ENCODE results near the gene OXTR.

The OXTR gene

DNA sequence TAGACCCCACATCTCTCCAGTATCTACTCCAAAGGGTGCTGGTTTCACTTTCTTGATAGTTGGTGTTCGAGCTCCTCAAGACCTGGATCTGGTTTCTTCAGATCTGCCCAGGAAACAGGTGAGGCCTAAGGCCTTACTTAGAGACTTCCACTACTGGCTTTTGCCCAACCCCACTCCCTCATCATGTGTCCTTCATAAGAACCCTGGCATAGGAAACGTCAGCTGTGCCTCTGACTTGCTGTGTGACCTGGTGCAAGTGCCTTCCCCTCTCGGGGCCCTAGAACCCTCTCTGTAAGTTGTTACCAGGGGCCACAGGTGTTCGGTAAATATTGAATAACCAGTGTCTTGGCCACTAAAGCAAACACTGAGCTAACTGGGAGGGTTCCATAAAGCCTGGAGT, 3.9 kb downstream of the OXTR start:
- POLR2A ChIA-PET: no interaction called here
- CTCF ChIA-PET: interaction anchor here (1.0 to 2.4 kb wide), 5 partner anchors 11 to 222 kb away, joined by 3 to 9 read pairs (median 4); no protein-coding TSS in a partner anchor
- TF ChIP-seq, protein P1, sequence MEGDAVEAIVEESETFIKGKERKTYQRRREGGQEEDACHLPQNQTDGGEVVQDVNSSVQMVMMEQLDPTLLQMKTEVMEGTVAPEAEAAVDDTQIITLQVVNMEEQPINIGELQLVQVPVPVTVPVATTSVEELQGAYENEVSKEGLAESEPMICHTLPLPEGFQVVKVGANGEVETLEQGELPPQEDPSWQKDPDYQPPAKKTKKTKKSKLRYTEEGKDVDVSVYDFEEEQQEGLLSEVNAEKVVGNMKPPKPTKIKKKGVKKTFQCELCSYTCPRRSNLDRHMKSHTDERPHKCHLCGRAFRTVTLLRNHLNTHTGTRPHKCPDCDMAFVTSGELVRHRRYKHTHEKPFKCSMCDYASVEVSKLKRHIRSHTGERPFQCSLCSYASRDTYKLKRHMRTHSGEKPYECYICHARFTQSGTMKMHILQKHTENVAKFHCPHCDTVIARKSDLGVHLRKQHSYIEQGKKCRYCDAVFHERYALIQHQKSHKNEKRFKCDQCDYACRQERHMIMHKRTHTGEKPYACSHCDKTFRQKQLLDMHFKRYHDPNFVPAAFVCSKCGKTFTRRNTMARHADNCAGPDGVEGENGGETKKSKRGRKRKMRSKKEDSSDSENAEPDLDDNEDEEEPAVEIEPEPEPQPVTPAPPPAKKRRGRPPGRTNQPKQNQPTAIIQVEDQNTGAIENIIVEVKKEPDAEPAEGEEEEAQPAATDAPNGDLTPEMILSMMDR (IDR thresholded peaks at IDR 0.05; ENCODE audit: control extremely low read depth, extremely low read depth, low read depth, missing control alignments): no peak

DNA sequence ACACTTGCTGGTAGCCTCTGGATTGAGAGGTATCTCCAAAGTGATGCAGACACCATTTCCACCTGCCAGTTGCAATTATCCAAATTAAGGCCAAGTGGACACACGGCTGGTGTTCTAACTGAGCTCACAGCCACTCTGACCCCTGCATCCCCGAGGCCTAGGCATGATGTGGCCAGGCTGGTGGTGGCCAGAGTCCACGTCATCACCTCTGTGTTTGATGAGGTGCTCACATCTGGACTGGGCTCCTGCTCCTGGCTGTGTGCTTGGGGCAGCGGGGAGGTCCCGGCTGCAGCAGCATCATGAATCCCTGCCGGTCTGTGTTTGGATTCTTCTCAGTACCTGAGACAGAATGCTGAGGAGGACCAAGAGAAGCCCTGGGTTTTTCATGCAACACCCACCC, 4.9 kb downstream of the OXTR start:
- no peak for DNase-seq (ENCODE audit: extremely low spot score)
- TF ChIP-seq, protein P1 (IDR thresholded peaks at IDR 0.05; ENCODE audit: control extremely low read depth, extremely low read depth, low read depth, missing control alignments): no peak
- ChIA-PET POLR2A (no interaction called here), CTCF (interaction anchor here (1.4 kb wide), 1 partner anchor 9 kb away, joined by 4 read pairs; no protein-coding TSS in a partner anchor)

More for the DNA sequence above, 3.9 kb downstream of the OXTR start:
- DNase-seq (ENCODE audit: extremely low spot score): no peak

DNA sequence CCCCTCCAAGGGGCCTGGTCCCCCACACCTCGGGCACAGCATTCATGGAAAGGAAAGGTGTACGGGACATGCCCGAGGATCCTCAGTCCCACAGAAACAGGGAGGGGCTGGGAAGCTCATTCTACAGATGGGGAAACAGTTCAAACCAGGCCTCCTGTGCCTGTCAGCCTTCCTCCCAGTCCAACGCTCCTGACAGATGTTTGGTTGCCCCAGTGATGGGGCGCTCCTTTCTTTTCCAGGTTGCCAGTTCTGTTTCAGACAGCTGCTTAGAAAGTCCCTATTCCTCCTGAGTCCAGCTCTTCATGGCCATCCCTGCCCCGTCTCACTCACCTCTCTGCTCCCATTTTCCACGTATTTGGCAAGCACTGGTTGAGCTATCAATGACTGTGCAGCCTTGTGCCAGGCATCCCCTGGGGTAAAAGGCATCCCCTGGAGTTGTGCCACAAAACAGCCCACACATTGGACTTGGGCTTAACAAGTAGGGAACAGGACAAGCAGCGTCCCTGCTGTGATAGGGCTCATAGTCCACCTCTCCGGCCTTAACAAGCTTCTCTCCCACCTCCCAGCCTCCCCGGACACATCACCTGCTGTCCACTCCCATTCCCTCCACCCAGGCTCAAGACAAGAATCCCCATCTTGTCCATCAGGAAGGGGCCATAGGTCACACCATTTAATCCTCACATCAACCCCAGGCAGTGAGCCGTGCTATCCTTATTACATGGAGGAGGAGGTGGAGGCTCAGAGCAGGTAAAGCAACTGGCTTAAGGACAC, 6.6 kb downstream of the OXTR start:
- CTCF ChIA-PET: interaction anchor here (1.0 to 2.2 kb wide), 3 partner anchors 9 to 49 kb away, joined by 3 to 5 read pairs (median 3); no protein-coding TSS in a partner anchor
- TF ChIP-seq, protein P1 (IDR thresholded peaks at IDR 0.05; ENCODE audit: control extremely low read depth, extremely low read depth, low read depth, missing control alignments): no peak
- no peak for DNase-seq (ENCODE audit: extremely low spot score)
- POLR2A ChIA-PET: no interaction called here

DNA sequence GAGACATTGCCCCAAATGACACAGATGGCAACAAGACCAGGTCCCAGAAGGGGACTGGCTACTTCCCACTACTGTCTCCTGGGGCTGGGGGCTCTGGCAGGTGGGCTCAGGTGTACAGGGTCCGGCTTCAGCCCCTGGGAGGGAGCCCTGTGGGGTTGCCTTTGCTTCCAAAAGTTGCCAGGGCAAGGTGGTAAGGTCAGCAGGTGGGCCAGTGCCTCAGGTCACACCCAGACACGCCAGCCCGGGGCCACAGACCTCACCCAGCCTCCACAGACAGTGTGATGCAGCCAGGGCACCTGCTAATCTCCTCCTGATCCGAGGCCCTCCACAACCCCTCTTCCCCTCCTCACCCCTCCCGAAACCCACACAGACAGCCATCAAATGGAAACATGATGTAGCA, 7.5 kb downstream of the OXTR start:
- ChIA-PET CTCF (interaction anchor here (1.0 to 2.2 kb wide), 3 partner anchors 8 to 48 kb away, joined by 3 to 5 read pairs (median 3); no protein-coding TSS in a partner anchor), POLR2A (no interaction called here)
- no peak for DNase-seq (ENCODE audit: extremely low spot score)
- TF ChIP-seq, protein P1 (IDR thresholded peaks at IDR 0.05; ENCODE audit: control extremely low read depth, extremely low read depth, low read depth, missing control alignments): no peak

DNA sequence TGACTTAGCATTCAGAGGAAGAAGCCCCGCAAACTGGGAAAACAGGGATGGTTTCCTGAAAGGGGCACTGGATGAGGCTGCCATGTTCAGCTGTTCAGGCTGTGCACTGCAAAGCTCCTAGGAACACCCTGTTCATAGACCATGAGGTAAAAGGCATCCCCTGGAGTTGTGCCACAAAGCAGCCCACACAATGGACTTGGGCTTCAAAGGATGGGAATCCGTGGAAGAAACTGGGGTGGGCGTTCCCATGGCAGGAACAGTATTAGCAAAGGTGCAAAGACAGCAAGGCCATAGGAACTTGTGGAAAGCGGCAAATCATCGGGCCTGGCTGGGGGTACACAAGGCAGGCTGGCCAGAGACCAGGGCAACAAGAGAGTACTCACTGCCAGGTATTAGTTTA, 8.9 kb downstream of the OXTR start:
- ChIA-PET POLR2A (no interaction called here), CTCF (interaction anchor here (1.6 to 3.9 kb wide), 2 partner anchors 9 kb away, joined by 5 to 33 read pairs; partner anchors contain the start of gene OXTR)
- DNase-seq (ENCODE audit: extremely low spot score): no peak
- TF ChIP-seq, protein P1 (IDR thresholded peaks at IDR 0.05; ENCODE audit: control extremely low read depth, extremely low read depth, low read depth, missing control alignments): no peak

DNA sequence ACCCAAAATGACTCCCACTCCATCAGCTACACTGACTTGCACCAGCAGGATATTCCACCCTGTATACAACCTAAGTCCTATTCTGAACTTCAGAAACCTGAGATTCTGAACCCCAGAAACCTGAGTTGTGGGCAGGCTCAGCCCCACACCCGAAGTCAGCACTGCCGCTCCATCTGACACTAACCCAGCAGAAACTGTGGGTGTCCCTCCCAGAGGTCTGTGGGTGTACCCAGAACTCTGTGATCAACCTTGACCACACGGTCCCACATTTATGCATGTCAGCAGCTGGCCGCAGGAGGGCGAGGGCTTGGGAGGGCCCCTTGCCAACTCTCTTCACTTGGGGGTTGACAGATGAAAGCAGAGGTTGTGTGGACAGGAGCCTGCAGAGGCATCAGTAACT, 9.3 kb downstream of the OXTR start:
- ChIA-PET CTCF (interaction anchor here (1.6 to 3.9 kb wide), 2 partner anchors 8 to 10 kb away, joined by 5 to 33 read pairs; partner anchors contain the start of gene OXTR), POLR2A (no interaction called here)
- DNase-seq (ENCODE audit: extremely low spot score): no peak
- TF ChIP-seq, protein P1 (IDR thresholded peaks at IDR 0.05; ENCODE audit: control extremely low read depth, extremely low read depth, low read depth, missing control alignments): no peak
